AML-193 (cell line): ENCODE results near the gene IKZF1.

ENCODE experiments used
- DNase-seq, 2 experiments: peaks; one replicate each; lab custom pipeline; 2025; lab: John Stamatoyannopoulos, UW

The IKZF1 gene

GRCh38 chr7:50376056-50376820 lies 71.7 kb downstream of the IKZF1 start:
- DNase-seq, result no peak

- no peak for DNase-seq
Observed at GRCh38 chr7:50377356-50377755, 72.8 kb downstream of the IKZF1 start.

GRCh38 chr7:50379082-50379481 lies 74.6 kb downstream of the IKZF1 start:
- DNase-seq, result no peak

- no peak for DNase-seq
Observed at GRCh38 chr7:50379539-50379938, 75.0 kb downstream of the IKZF1 start.

GRCh38 chr7:50382455-50382854 lies 77.9 kb downstream of the IKZF1 start:
- no peak for DNase-seq

GRCh38 chr7:50387351-50387750 lies 82.8 kb downstream of the IKZF1 start:
- no peak for DNase-seq

GRCh38 chr7:50389961-50390360 lies 85.4 kb downstream of the IKZF1 start:
- no peak for DNase-seq

GRCh38 chr7:50391386-50391785 lies 86.9 kb downstream of the IKZF1 start:
- DNase-seq, result no peak

GRCh38 chr7:50393076-50393475 lies 88.6 kb downstream of the IKZF1 start:
- no peak for DNase-seq

- DNase-seq, result no peak
Observed at GRCh38 chr7:50393547-50394252, 89.2 kb downstream of the IKZF1 start.

- no peak for DNase-seq
Observed at GRCh38 chr7:50394315-50394714, 89.8 kb downstream of the IKZF1 start.

GRCh38 chr7:50396856-50397255 lies 92.3 kb downstream of the IKZF1 start:
- no peak for DNase-seq

GRCh38 chr7:50397320-50397970 lies 92.9 kb downstream of the IKZF1 start:
- DNase-seq, result no peak

GRCh38 chr7:50397971-50398324 lies 93.4 kb downstream of the IKZF1 start:
- DNase-seq, result no peak

GRCh38 chr7:50399206-50399605 lies 94.7 kb downstream of the IKZF1 start:
- no peak for DNase-seq

GRCh38 chr7:50399635-50400034 lies 95.1 kb downstream of the IKZF1 start:
- no peak for DNase-seq

- DNase-seq, result no peak
Observed at GRCh38 chr7:50400114-50400513, 95.6 kb downstream of the IKZF1 start.

- no peak for DNase-seq
Observed at GRCh38 chr7:50404392-50404791, 99.9 kb downstream of the IKZF1 start.

- DNase-seq, result no peak
Observed at GRCh38 chr7:50405221-50405620, 100.7 kb downstream of the IKZF1 start.

GRCh38 chr7:50406935-50407334 lies 102.4 kb downstream of the IKZF1 start:
- no peak for DNase-seq

GRCh38 chr7:50409856-50410745 lies 105.6 kb downstream of the IKZF1 start:
- DNase-seq, result no peak

GRCh38 chr7:50411332-50411731 lies 106.8 kb downstream of the IKZF1 start:
- no peak for DNase-seq
